GM19238 (cell line): ENCODE data around the gene KCNQ1.

Experiments used
- DNase-seq: peaks from one replicate; pipeline ENCODE4 v3.0.0; 2011; ENCODE audit warnings: low spot score; ENCODE audit not compliant: insufficient read length

Gene KCNQ1

GRCh38 chr11:2679011-2679676 lies 234.3 kb downstream of the KCNQ1 start:
- no peak for DNase-seq

- no peak for DNase-seq
Measured at GRCh38 chr11:2681408-2682145, 236.8 kb downstream of the KCNQ1 start.

GRCh38 chr11:2683806-2684205 lies 239.0 kb downstream of the KCNQ1 start:
- DNase-seq: no peak

- DNase-seq: no peak
Measured at GRCh38 chr11:2684581-2684980, 239.8 kb downstream of the KCNQ1 start.

GRCh38 chr11:2685051-2685450 lies 240.2 kb downstream of the KCNQ1 start:
- no peak for DNase-seq

GRCh38 chr11:2685566-2686359 lies 241.0 kb downstream of the KCNQ1 start:
- no peak for DNase-seq

- DNase-seq: no peak
Measured at GRCh38 chr11:2686360-2687222, 241.8 kb downstream of the KCNQ1 start.

- DNase-seq: no peak
Measured at GRCh38 chr11:2687223-2687530, 242.4 kb downstream of the KCNQ1 start.

GRCh38 chr11:2687782-2688191 lies 243.0 kb downstream of the KCNQ1 start:
- no peak for DNase-seq

- DNase-seq: no peak
Measured at GRCh38 chr11:2688381-2689231, 243.8 kb downstream of the KCNQ1 start.

- no peak for DNase-seq
Measured at GRCh38 chr11:2689651-2690575, 245.1 kb downstream of the KCNQ1 start.

- DNase-seq: no peak
Measured at GRCh38 chr11:2690596-2691354, 246.0 kb downstream of the KCNQ1 start.

- DNase-seq: no peak
Measured at GRCh38 chr11:2691355-2691761, 246.6 kb downstream of the KCNQ1 start.

- no peak for DNase-seq
Measured at GRCh38 chr11:2691991-2692875, 247.4 kb downstream of the KCNQ1 start.

- no peak for DNase-seq
Measured at GRCh38 chr11:2693271-2694261, 248.8 kb downstream of the KCNQ1 start.

- DNase-seq: no peak
Measured at GRCh38 chr11:2694495-2694894, 249.7 kb downstream of the KCNQ1 start.
